HFF-Myc (cell line): ENCODE results near the gene SLIRP.
"Not testable (repeated sequence)": the region's sequence is repeated elsewhere in the genome, so short reads cannot be mapped to it uniquely, and the experiment has no call there.

ENCODE experiments used
- DNase-seq: peaks from one replicate; pipeline ENCODE4 v3.0.0-alpha.2; 2011; ENCODE audit warnings: low read depth; ENCODE audit errors: extremely low read depth
- H3K4me3 ChIP-seq: replicated peaks from 2 replicates; pipeline ENCODE4 v1.5.1; 2011; ENCODE audit warnings: low read depth, mild to moderate bottlenecking, control low read depth, low read length
- CTCF ChIP-seq: IDR thresholded peaks from 2 replicates; pipeline ENCODE4 v1.5.1; 2012; ENCODE audit warnings: mild to moderate bottlenecking, low read depth, low read length, control low read depth; ENCODE audit errors: missing control alignments

Gene SLIRP

GRCh38 chr14:77730976-77731497 is 23.1 kb downstream of the SLIRP start:
- TF ChIP-seq CTCF, result no peak
- peak; percentile 19 for DNase-seq
- H3K4me3 ChIP-seq, result no peak overlapping the region

- DNase-seq, result no peak
- TF ChIP-seq CTCF, result no peak
- no peak overlapping the region for H3K4me3 ChIP-seq
These were observed 30.8 kb downstream of the SLIRP start for GRCh38 chr14:77738559-77739250.

- H3K4me3 ChIP-seq, result no peak overlapping the region
- TF ChIP-seq CTCF, result no peak
- no peak for DNase-seq
These were observed 33.5 kb downstream of the SLIRP start for GRCh38 chr14:77741438-77741837.

GRCh38 chr14:77746064-77746702 is 38.3 kb downstream of the SLIRP start:
- no peak for TF ChIP-seq CTCF

GRCh38 chr14:77747425-77747824 is 39.5 kb downstream of the SLIRP start:
- not testable (repeated sequence) for DNase-seq, H3K4me3 ChIP-seq

More at GRCh38 chr14:77746064-77746702, 38.3 kb downstream of the SLIRP start:
- DNase-seq, result no peak
- no peak overlapping the region for H3K4me3 ChIP-seq

GRCh38 chr14:77752266-77752665 is 44.4 kb downstream of the SLIRP start:
- no peak overlapping the region for H3K4me3 ChIP-seq
- no peak for DNase-seq
- no peak for TF ChIP-seq CTCF

GRCh38 chr14:77752799-77753516 is 45.1 kb downstream of the SLIRP start:
- TF ChIP-seq CTCF, result no peak
- DNase-seq, result no peak

More at GRCh38 chr14:77752799-77753516, 45.1 kb downstream of the SLIRP start:
- H3K4me3 ChIP-seq, result no peak overlapping the region
